Dendritic cell treated with granulocyte-macrophage colony-stimulating factor and Interleukin-4, amounts not matched to agents 40 ng/mL and 50 ng/mL, for 4 days (primary cell): ENCODE measurements around the gene HNRNPA3.
"Not testable (repeated sequence)": the region's sequence is repeated elsewhere in the genome, so short reads cannot be mapped to it uniquely, and the experiment has no call there.

ENCODE experiments used
- H3K27ac Mint-ChIP-seq: one replicate; pipeline ENCODE4 v1.8.0; 2022; ENCODE audit warnings: mild to moderate bottlenecking, mixed read lengths
- H3K27me3 Mint-ChIP-seq: one replicate; pipeline ENCODE4 v1.8.0; 2022; ENCODE audit warnings: mild to moderate bottlenecking, mixed read lengths
- H3K36me3 Mint-ChIP-seq: one replicate; pipeline ENCODE4 v1.8.0; 2022; ENCODE audit warnings: low read depth, mixed read lengths
- H3K4me1 Mint-ChIP-seq: one replicate; pipeline ENCODE4 v1.8.0; 2022; ENCODE audit warnings: low read depth, mixed read lengths
- H3K4me3 Mint-ChIP-seq: one replicate; pipeline ENCODE4 v1.8.0; 2022; ENCODE audit warnings: mild to moderate bottlenecking, moderate library complexity, mixed read lengths
- H3K9me3 Mint-ChIP-seq: one replicate; pipeline ENCODE4 v1.8.0; 2022; ENCODE audit warnings: mixed read lengths
- intact Hi-C: fragments of 100-400 bp; cut with micrococcal nuclease; formaldehyde crosslinking; loops from one replicate; pipeline ENCODE4 v1.15.0; 2022

HNRNPA3 gene

DNA sequence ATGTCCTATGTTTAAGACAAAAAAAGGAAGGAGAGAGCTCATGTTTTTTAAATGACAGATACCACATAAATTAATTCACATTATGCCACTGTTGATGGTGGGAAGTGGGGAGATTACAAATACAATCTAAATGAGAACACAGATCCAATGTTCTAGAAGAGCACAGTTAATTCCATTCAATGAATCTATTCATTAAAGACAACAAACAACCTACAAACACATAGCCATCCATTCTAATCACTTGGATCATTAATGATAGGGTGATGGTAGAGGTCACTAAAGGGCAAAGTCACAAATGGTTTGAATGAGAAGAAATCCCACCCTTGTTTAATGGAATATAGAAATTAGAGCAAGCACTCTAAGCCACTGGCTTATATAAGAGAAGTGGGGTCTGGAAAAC, 21.7 kb downstream of the HNRNPA3 start:
- H3K4me1 Mint-ChIP-seq: peaks cover 49% of the 10 kb centered on the region
- intact Hi-C loops: no loop called here
- H3K36me3 Mint-ChIP-seq: peaks cover 66% of the 10 kb centered on the region
- H3K9me3 Mint-ChIP-seq: no peaks in the 10 kb centered on the region
- no peak overlapping the region for H3K27ac Mint-ChIP-seq
- no peaks in the 10 kb centered on the region for H3K27me3 Mint-ChIP-seq
- no peak overlapping the region for H3K4me3 Mint-ChIP-seq

DNA sequence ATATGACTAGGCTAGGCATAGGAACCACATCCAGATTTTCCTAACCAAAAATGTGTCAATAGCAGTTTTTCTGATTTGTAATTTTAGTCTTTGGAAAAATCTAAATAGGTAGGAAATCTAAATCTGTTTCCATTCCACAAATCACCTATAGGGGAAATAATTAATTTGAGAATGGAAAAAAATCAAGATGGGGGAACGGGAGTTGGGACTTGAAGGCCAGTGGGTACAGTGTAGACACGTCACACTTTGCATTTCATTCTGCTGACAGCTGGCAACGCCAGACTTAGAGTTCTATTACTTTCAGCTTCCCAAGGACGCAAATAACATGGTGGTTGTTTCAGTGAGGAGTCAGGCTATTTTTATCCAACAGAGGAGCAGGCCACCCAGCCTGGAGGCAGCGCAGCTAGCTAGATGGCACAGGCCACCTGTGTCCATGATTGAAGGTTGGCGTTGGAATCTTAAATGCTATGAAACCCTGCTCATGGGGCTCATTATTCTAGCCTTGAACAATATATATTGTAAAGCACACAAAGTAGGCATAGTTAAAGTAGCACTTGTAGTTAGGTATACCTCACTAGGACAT, 23.4 kb downstream of the HNRNPA3 start:
- peaks cover 52% of the 10 kb centered on the region for H3K4me1 Mint-ChIP-seq
- no peaks in the 10 kb centered on the region for H3K9me3 Mint-ChIP-seq
- no peaks in the 10 kb centered on the region for H3K27me3 Mint-ChIP-seq
- H3K27ac Mint-ChIP-seq: peak overlapping the region; percentile 72
- intact Hi-C loops: no loop called here
- H3K4me3 Mint-ChIP-seq: no peak overlapping the region
- H3K36me3 Mint-ChIP-seq: peaks cover 52% of the 10 kb centered on the region

DNA sequence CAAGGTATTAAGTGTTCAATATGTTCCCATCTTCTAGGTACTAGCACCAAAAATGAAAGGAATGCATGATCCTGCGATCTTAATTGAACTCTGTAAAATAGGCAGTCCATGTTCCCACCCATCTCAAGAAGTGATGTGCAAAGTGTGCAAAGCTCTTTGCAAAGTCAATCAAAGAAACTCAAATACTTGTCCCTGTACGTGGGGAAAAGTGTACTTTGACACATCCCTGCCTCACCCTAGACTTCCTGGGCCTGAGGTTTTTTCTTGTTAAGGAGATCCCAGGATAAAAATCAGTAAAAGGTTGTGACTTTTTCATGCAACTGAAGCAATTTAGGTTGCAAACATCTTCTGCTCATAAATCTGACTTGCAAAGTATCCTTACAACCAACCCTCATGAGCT, 25.3 kb downstream of the HNRNPA3 start:
- H3K9me3 Mint-ChIP-seq: no peaks in the 10 kb centered on the region
- peaks cover 67% of the 10 kb centered on the region for H3K4me1 Mint-ChIP-seq
- H3K27me3 Mint-ChIP-seq: no peaks in the 10 kb centered on the region
- H3K4me3 Mint-ChIP-seq: no peak overlapping the region
- H3K36me3 Mint-ChIP-seq: peaks cover 52% of the 10 kb centered on the region
- peak overlapping the region; percentile 93 for H3K27ac Mint-ChIP-seq
- intact Hi-C loops: no loop called here

GRCh38 chr2:177239053-177239452, 26.5 kb downstream of the HNRNPA3 start:
- Mint-ChIP-seq H3K36me3 (peaks cover 52% of the 10 kb centered on the region), H3K27ac (peak overlapping the region; percentile 93)

GRCh38 chr2:177239932-177240630, 27.5 kb downstream of the HNRNPA3 start:
- Mint-ChIP-seq H3K27me3 (no peaks in the 10 kb centered on the region), H3K36me3 (peaks cover 52% of the 10 kb centered on the region), H3K4me1 (peaks cover 72% of the 10 kb centered on the region), H3K4me3 (peak overlapping the region; percentile 37), H3K9me3 (no peaks in the 10 kb centered on the region), H3K27ac (peak overlapping the region; percentile 93)
- intact Hi-C loops: loop anchor here (1.0 kb wide), 2 partner anchors 23 to 28 kb away; partner anchors contain the start of gene HNRNPA3

More at GRCh38 chr2:177239053-177239452, 26.5 kb downstream of the HNRNPA3 start:
- intact Hi-C loops: no loop called here
- Mint-ChIP-seq H3K27me3 (no peaks in the 10 kb centered on the region), H3K9me3 (no peaks in the 10 kb centered on the region), H3K4me3 (peak overlapping the region; percentile 55), H3K4me1 (peaks cover 72% of the 10 kb centered on the region)

DNA sequence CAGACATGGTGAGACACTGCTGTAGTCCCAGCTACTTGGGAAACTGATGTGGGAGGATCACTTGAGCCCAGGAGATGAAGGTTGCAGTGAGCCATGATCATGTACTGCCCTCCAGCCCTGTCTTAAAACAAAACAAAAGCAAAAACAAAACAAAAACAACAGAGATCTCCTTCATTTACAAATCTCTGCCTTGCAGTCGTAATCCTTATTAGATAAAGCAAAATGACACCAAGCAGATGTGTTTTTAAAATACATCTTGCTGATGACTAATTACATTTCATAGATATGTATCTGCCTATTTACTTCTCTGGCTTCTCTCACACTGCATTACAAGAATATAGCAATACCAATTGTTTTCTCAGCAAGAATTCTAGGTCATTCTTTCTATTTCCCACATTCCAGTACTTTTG, 29.1 kb downstream of the HNRNPA3 start:
- H3K36me3 Mint-ChIP-seq: peaks cover 42% of the 10 kb centered on the region
- H3K4me1 Mint-ChIP-seq: peaks cover 76% of the 10 kb centered on the region
- peak overlapping the region; percentile 66 for H3K4me3 Mint-ChIP-seq
- intact Hi-C loops: no loop called here
- H3K27me3 Mint-ChIP-seq: no peaks in the 10 kb centered on the region
- H3K27ac Mint-ChIP-seq: peak overlapping the region; percentile 93
- no peaks in the 10 kb centered on the region for H3K9me3 Mint-ChIP-seq

- Mint-ChIP-seq H3K9me3 (no peaks in the 10 kb centered on the region), H3K4me3 (peak overlapping the region; percentile 66), H3K36me3 (peaks cover 43% of the 10 kb centered on the region), H3K27me3 (no peaks in the 10 kb centered on the region), H3K4me1 (peaks cover 81% of the 10 kb centered on the region), H3K27ac (peak overlapping the region; percentile 93)
- intact Hi-C loops: no loop called here
These were observed 29.8 kb downstream of the HNRNPA3 start for GRCh38 chr2:177242121-177242987.

GRCh38 chr2:177243073-177243472, 30.5 kb downstream of the HNRNPA3 start:
- Mint-ChIP-seq H3K36me3 (peaks cover 49% of the 10 kb centered on the region), H3K9me3 (no peaks in the 10 kb centered on the region), H3K27ac (peak overlapping the region; percentile 93), H3K27me3 (no peaks in the 10 kb centered on the region), H3K4me1 (peaks cover 84% of the 10 kb centered on the region), H3K4me3 (peak overlapping the region; percentile 66)
- intact Hi-C loops: no loop called here

GRCh38 chr2:177243476-177243875, 30.9 kb downstream of the HNRNPA3 start:
- H3K27me3 Mint-ChIP-seq: no peaks in the 10 kb centered on the region
- no peaks in the 10 kb centered on the region for H3K9me3 Mint-ChIP-seq
- peaks cover 52% of the 10 kb centered on the region for H3K36me3 Mint-ChIP-seq
- peak overlapping the region; percentile 66 for H3K4me3 Mint-ChIP-seq
- peaks cover 84% of the 10 kb centered on the region for H3K4me1 Mint-ChIP-seq
- intact Hi-C loops: no loop called here
- H3K27ac Mint-ChIP-seq: peak overlapping the region; percentile 93

DNA sequence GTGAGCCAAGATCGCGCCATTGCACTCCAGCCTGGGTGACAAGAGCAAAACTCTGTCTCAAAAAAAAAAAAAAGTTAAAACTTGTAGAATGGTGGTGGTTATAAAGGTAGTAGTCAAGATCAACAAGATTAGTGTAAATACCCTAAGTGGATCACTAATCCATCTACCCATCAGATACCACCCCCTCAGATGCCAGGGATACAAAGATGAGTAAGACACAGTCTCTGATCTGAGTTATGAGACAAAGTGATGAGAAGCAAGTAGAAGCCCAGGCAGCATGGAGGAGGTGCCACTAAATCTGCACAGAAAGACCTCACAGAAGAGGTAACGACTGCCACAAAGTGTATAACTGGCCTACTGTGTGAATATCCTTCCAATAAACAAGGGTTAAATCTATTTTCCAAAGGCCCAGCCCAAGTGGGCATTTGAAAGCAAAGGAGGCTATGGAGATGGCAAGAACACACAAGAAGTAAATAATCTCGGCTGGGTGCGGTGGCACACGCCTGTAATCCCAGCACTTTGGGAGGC, 31.7 kb downstream of the HNRNPA3 start:
- H3K27ac Mint-ChIP-seq: peak overlapping the region; percentile 93
- H3K4me3 Mint-ChIP-seq: no peak overlapping the region
- intact Hi-C loops: no loop called here

DNA sequence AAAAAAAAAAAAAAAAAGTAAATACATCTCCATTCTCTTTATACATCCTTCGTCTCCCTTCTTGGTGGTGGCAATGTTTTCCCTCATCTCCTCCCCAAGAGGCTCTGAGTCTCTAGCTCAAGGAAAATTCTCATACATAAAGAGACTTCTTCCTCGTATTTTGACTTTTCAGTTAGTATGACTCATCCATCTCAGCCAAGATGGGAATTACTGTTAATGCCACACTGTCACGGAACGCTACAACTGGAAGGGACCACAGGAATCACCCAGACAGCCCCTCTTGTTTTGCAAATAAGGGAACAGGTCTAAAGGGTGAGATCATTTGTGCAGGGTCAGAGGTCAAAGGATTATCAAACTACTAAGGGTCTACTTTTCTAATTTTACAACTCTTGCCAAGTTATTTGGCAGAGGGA, 32.4 kb downstream of the HNRNPA3 start:
- Mint-ChIP-seq H3K27me3 (no peaks in the 10 kb centered on the region), H3K9me3 (no peaks in the 10 kb centered on the region), H3K4me3 (no peak overlapping the region), H3K36me3 (peaks cover 62% of the 10 kb centered on the region), H3K4me1 (peaks cover 82% of the 10 kb centered on the region), H3K27ac (peak overlapping the region; percentile 93)
- intact Hi-C loops: no loop called here

More for the DNA sequence above, 31.7 kb downstream of the HNRNPA3 start:
- Mint-ChIP-seq H3K9me3 (no peaks in the 10 kb centered on the region), H3K36me3 (peaks cover 59% of the 10 kb centered on the region), H3K27me3 (no peaks in the 10 kb centered on the region), H3K4me1 (peaks cover 82% of the 10 kb centered on the region)

- H3K9me3 Mint-ChIP-seq: no peaks in the 10 kb centered on the region
- H3K36me3 Mint-ChIP-seq: peaks cover 69% of the 10 kb centered on the region
- intact Hi-C loops: no loop called here
- H3K27me3 Mint-ChIP-seq: no peaks in the 10 kb centered on the region
- H3K27ac Mint-ChIP-seq: peak overlapping the region; percentile 93
- H3K4me3 Mint-ChIP-seq: peak overlapping the region; percentile 26
- peaks cover 82% of the 10 kb centered on the region for H3K4me1 Mint-ChIP-seq
These were observed 33.4 kb downstream of the HNRNPA3 start for GRCh38 chr2:177246000-177246399.

DNA sequence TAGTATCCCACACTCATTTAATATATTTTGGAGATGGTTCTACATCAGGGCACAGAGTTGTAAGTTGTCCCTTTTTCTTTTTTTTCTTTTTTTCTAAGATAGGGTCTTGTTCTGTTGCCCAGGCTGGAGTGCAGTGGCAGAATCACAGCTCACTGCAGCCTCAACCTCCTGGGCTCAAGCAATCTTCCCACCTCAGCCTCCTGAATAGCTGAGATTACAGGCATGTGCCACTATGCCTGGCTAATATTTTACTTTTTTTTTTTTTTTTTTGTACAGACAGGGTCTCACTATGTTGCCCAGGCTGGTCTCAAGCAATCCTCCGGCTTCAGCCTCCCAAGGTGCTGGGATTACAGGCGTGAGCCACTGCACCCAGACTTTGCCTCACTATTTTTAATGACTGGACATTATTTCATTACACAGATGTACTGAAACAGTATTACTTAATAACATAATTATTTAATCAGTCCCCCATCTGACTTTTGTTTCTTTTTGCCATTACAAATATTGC, 34.0 kb downstream of the HNRNPA3 start:
- intact Hi-C loops, H3K9me3 Mint-ChIP-seq, H3K27me3 Mint-ChIP-seq, H3K27ac Mint-ChIP-seq: not testable (repeated sequence)
- H3K4me3 Mint-ChIP-seq: peak overlapping the region; percentile 9
- H3K4me1 Mint-ChIP-seq: peaks cover 82% of the 10 kb centered on the region
- peaks cover 69% of the 10 kb centered on the region for H3K36me3 Mint-ChIP-seq
